GM23338 (cell line): ENCODE results near the gene RIMOC1. TPM values are rescaled to one million over a fixed set of nuclear protein-coding genes. Genes with fewer than 3 reads are reported as not detected.

Source experiments
- ATAC-seq: fragments of 200-7000 bp; cut with Tn5 transposase; 3 replicates; pipeline ENCODE4 v1.9.1; 2020
- DNase-seq: peaks from one replicate; pipeline ENCODE4 v3.0.0-alpha.2; 2015; ENCODE audit warnings: low spot score
- H2AFZ ChIP-seq: fragments of 200-600 bp; sonication (generic); 2 replicates; pipeline ENCODE4 v1.8.0; 2016; ENCODE audit warnings: antibody characterized with exemption, mild to moderate bottlenecking, moderate library complexity
- H3F3A ChIP-seq: fragments of 200-600 bp; sonication (generic); replicated peaks from 2 replicates; pipeline ENCODE4 v1.8.0; 2017; ENCODE audit warnings: antibody characterized with exemption, mixed run types, low read depth
- H3K27ac ChIP-seq: fragments of 200-600 bp; sonication (generic); 2 replicates; pipeline ENCODE4 v1.6.1; 2016; ENCODE audit warnings: low read depth
- H3K27me3 ChIP-seq: fragments of 200-600 bp; sonication (generic); 2 replicates; pipeline ENCODE4 v1.8.0; 2016; ENCODE audit warnings: mild to moderate bottlenecking, mixed run types, moderate library complexity; ENCODE audit not compliant: insufficient read depth
- H3K36me3 ChIP-seq: fragments of 200-600 bp; sonication (generic); 2 replicates; pipeline ENCODE4 v1.8.0; 2016; ENCODE audit warnings: mild to moderate bottlenecking; ENCODE audit not compliant: insufficient read depth
- H3K4me1 ChIP-seq: fragments of 200-600 bp; sonication (generic); 2 replicates; pipeline ENCODE4 v1.8.0; 2016; ENCODE audit warnings: mild to moderate bottlenecking, moderate library complexity; ENCODE audit not compliant: insufficient read depth
- H3K4me2 ChIP-seq: fragments of 200-600 bp; sonication (generic); 2 replicates; pipeline ENCODE4 v1.7.1; 2017; ENCODE audit warnings: mixed run types
- H3K4me3 ChIP-seq: fragments of 200-600 bp; sonication (generic); 2 replicates; pipeline ENCODE4 v1.6.1; 2016; ENCODE audit warnings: mixed run types
- H3K79me2 ChIP-seq: fragments of 200-600 bp; sonication (generic); replicated peaks from 2 replicates; pipeline ENCODE4 v1.8.0; 2017; ENCODE audit warnings: mild to moderate bottlenecking; ENCODE audit not compliant: insufficient read depth
- H3K9me2 ChIP-seq: fragments of 200-600 bp; sonication (generic); 2 replicates; pipeline ENCODE4 v1.8.0; 2017; ENCODE audit not compliant: insufficient read depth
- H4K20me1 ChIP-seq: fragments of 200-600 bp; sonication (generic); replicated peaks from 2 replicates; pipeline ENCODE4 v1.8.0; 2017; ENCODE audit warnings: mild to moderate bottlenecking; ENCODE audit not compliant: insufficient read depth
- H3K27ac Mint-ChIP-seq: 2 replicates; pipeline ENCODE4 v1.8.0; 2020; ENCODE audit warnings: inconsistent platforms, mild to moderate bottlenecking, moderate library complexity, mixed read lengths
- H3K27me3 Mint-ChIP-seq: 3 replicates; pipeline ENCODE4 v1.8.0; 2022; ENCODE audit warnings: low read depth, mild to moderate bottlenecking, moderate library complexity, mixed read lengths, inconsistent platforms; ENCODE audit not compliant: insufficient read depth, poor library complexity
- H3K36me3 Mint-ChIP-seq: 3 replicates; pipeline ENCODE4 v1.8.0; 2021; ENCODE audit warnings: low read depth, mild to moderate bottlenecking, inconsistent platforms, moderate library complexity, mixed read lengths
- H3K4me1 Mint-ChIP-seq: 3 replicates; pipeline ENCODE4 v1.8.0; 2020; ENCODE audit warnings: mild to moderate bottlenecking, inconsistent platforms, mixed read lengths
- H3K4me3 Mint-ChIP-seq: 3 replicates; pipeline ENCODE4 v1.8.0; 2021; ENCODE audit warnings: moderate library complexity, mild to moderate bottlenecking, inconsistent platforms, mixed read lengths
- H3K9me3 Mint-ChIP-seq: 3 replicates; pipeline ENCODE4 v1.8.0; 2020; ENCODE audit warnings: moderate library complexity, mild to moderate bottlenecking, inconsistent platforms, mixed read lengths
- CREB1 ChIP-seq: fragments of 250-450 bp; sonication (Bioruptor Pico); IDR thresholded peaks from 2 replicates; pipeline ENCODE4 v1.5.0; 2020; ENCODE audit warnings: low read depth, mild to moderate bottlenecking, moderate library complexity
- CTCF ChIP-seq, 2 experiments: fragments of 200-600 bp in 1 of 2; sonication (generic) in 1 of 2; conservative IDR thresholded peaks; 2 replicates each; pipeline versions ENCODE4 v1.5.1 to v1.6.1; 2016 to 2017; ENCODE audit warnings: antibody characterized with exemption in 2 of 2, low read depth in 2 of 2, mild to moderate bottlenecking in 2 of 2, moderate library complexity in 1 of 2
- EZH2 ChIP-seq: fragments of 200-600 bp; sonication (generic); IDR thresholded peaks from one replicate; pipeline ENCODE4 v1.8.0; 2017; ENCODE audit warnings: antibody characterized with exemption, mild to moderate bottlenecking, low read depth; ENCODE audit not compliant: unreplicated experiment
- EZH2phosphoT487 ChIP-seq: fragments of 200-600 bp; sonication (generic); IDR thresholded peaks from one replicate; pipeline ENCODE4 v1.8.1; 2018; ENCODE audit warnings: antibody characterized with exemption; ENCODE audit not compliant: unreplicated experiment
- JUNB ChIP-seq: IDR thresholded peaks from one replicate; pipeline ENCODE4 v1.6.1; 2016; ENCODE audit warnings: antibody characterized with exemption; ENCODE audit not compliant: unreplicated experiment
- NANOG ChIP-seq: IDR thresholded peaks from 2 replicates; pipeline ENCODE4 v1.6.1; 2016; ENCODE audit warnings: antibody characterized with exemption, borderline replicate concordance
- STAT1 ChIP-seq: IDR thresholded peaks from one replicate; pipeline ENCODE4 v1.6.1; 2016; ENCODE audit warnings: antibody characterized with exemption; ENCODE audit not compliant: unreplicated experiment
- ZNF114 ChIP-seq: fragments of 250-450 bp; sonication (Bioruptor Pico); IDR thresholded peaks from 2 replicates; pipeline ENCODE4 v1.5.0; 2020; ENCODE audit warnings: mild to moderate bottlenecking, moderate library complexity
- ZNF331 ChIP-seq: fragments of 250-450 bp; sonication (Bioruptor Pico); IDR thresholded peaks from 2 replicates; pipeline ENCODE4 v1.5.0; 2020; ENCODE audit warnings: low read depth, mild to moderate bottlenecking, moderate library complexity
- ZNF462 ChIP-seq: fragments of 250-450 bp; sonication (Bioruptor Pico); IDR thresholded peaks from 2 replicates; pipeline ENCODE4 v1.5.0; 2020; ENCODE audit warnings: mild to moderate bottlenecking, moderate library complexity
- polyA plus RNA-seq: library from polyadenylated mRNA; unstranded; fragments of >200 nt; fragmentation: Nextera tagmentation; extraction: Ambion mirVana; gene quantifications from 2 replicates; pipeline ENCODE4 v1.2.1, GENCODE V29; 2016
- total RNA-seq: library from RNA; depleted of rRNA; stranded (reverse); fragments of >200 nt; shearing (Covaris generic); gene quantifications from 2 replicates; pipeline ENCODE4 v1.2.3, GENCODE V29; 2014
- TF ChIP-seq, protein P1 (sequence below): IDR thresholded peaks from 2 replicates; pipeline ENCODE4 v1.6.1; 2016; ENCODE audit warnings: antibody characterized with exemption
- TF ChIP-seq, protein P2 (sequence below): IDR thresholded peaks from one replicate; pipeline ENCODE4 v1.6.1; 2018; ENCODE audit warnings: antibody characterized with exemption; ENCODE audit not compliant: unreplicated experiment

Gene RIMOC1
- total and polyA plus RNA-seq, 2 experiments from 2014 or later = 26.4 to 30.3 TPM

- H3K4me3 Mint-ChIP-seq = no peak overlapping the region
- Histone ChIP-seq H3F3A (no peaks in the 10 kb centered on the region), H3K79me2 (peaks cover 31% of the 10 kb centered on the region), H2AFZ (no peak overlapping the region), H3K27ac (no peak overlapping the region), H3K4me1 (peaks cover 8% of the 10 kb centered on the region), H3K9me2 (peaks cover 3% of the 10 kb centered on the region; the same call in 1 of the 2 replicates), H3K27me3 (no peaks in the 10 kb centered on the region), H3K36me3 (peaks cover 30% of the 10 kb centered on the region), H3K4me2 (no peak overlapping the region), H4K20me1 (peaks cover 4% of the 10 kb centered on the region; the same call in 1 of the 2 replicates), H3K4me3 (no peak overlapping the region)
- peaks cover 9% of the 10 kb centered on the region for H3K27me3 Mint-ChIP-seq
- DNase-seq = no peak
- 0 out of 3 replicates have a peak, but pooled peaks cover 3% of the 10 kb centered on the region for H3K9me3 Mint-ChIP-seq
- no peak overlapping the region for H3K27ac Mint-ChIP-seq
- no peak for TF ChIP-seq EZH2
- TF ChIP-seq, protein P1, sequence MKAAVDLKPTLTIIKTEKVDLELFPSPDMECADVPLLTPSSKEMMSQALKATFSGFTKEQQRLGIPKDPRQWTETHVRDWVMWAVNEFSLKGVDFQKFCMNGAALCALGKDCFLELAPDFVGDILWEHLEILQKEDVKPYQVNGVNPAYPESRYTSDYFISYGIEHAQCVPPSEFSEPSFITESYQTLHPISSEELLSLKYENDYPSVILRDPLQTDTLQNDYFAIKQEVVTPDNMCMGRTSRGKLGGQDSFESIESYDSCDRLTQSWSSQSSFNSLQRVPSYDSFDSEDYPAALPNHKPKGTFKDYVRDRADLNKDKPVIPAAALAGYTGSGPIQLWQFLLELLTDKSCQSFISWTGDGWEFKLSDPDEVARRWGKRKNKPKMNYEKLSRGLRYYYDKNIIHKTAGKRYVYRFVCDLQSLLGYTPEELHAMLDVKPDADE = no peak
- TF ChIP-seq STAT1 = no peak
- TF ChIP-seq ZNF462 = no peak
- TF ChIP-seq CTCF (conservative IDR thresholded peaks at IDR 0.05; ENCODE audit: low read depth in 2 of 2) = no peak
- TF ChIP-seq, protein P2, sequence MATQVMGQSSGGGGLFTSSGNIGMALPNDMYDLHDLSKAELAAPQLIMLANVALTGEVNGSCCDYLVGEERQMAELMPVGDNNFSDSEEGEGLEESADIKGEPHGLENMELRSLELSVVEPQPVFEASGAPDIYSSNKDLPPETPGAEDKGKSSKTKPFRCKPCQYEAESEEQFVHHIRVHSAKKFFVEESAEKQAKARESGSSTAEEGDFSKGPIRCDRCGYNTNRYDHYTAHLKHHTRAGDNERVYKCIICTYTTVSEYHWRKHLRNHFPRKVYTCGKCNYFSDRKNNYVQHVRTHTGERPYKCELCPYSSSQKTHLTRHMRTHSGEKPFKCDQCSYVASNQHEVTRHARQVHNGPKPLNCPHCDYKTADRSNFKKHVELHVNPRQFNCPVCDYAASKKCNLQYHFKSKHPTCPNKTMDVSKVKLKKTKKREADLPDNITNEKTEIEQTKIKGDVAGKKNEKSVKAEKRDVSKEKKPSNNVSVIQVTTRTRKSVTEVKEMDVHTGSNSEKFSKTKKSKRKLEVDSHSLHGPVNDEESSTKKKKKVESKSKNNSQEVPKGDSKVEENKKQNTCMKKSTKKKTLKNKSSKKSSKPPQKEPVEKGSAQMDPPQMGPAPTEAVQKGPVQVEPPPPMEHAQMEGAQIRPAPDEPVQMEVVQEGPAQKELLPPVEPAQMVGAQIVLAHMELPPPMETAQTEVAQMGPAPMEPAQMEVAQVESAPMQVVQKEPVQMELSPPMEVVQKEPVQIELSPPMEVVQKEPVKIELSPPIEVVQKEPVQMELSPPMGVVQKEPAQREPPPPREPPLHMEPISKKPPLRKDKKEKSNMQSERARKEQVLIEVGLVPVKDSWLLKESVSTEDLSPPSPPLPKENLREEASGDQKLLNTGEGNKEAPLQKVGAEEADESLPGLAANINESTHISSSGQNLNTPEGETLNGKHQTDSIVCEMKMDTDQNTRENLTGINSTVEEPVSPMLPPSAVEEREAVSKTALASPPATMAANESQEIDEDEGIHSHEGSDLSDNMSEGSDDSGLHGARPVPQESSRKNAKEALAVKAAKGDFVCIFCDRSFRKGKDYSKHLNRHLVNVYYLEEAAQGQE = no peak
- no peak for TF ChIP-seq ZNF114
- no peak for TF ChIP-seq NANOG
- TF ChIP-seq EZH2phosphoT487 = no peak
- TF ChIP-seq ZNF331 (CRISPR knock-in tag) = no peak
- no peak for TF ChIP-seq JUNB
- no peak for TF ChIP-seq CREB1
- peaks cover 32% of the 10 kb centered on the region for H3K36me3 Mint-ChIP-seq
- no peak for ATAC-seq
- H3K4me1 Mint-ChIP-seq = peaks cover 10% of the 10 kb centered on the region; the same call in 2 of the 3 replicates
Measured at GRCh38 chr5:41906151-41906550, 2.0 kb downstream of the RIMOC1 start.
